Esophagus squamous epithelium (tissue), 5 donors: ENCODE results near the gene WWC1. TPM values are rescaled to one million over a fixed set of nuclear protein-coding genes. Genes with fewer than 3 reads are reported as not detected.

Experiments
- DNase-seq: peaks from one replicate; lab custom pipeline; 2025; lab: John Stamatoyannopoulos, UW
- H3K27ac ChIP-seq, 4 donors: fragments of 200-600 bp; sonication (generic); one replicate each; pipeline ENCODE4 v1.5.1; 2016 to 2019; ENCODE audit warnings: mild to moderate bottlenecking in 1 of 4
- H3K27me3 ChIP-seq, 4 donors: fragments of 200-600 bp; sonication (generic); 1 replicate in 3 of 4; 2 replicates in 1 of 4; pipeline versions ENCODE4 v1.5.1 to v1.6.0; 2017 to 2021; ENCODE audit warnings: antibody characterized with exemption in 1 of 4
- H3K36me3 ChIP-seq, 3 donors: fragments of 200-600 bp; sonication (generic); one replicate each; pipeline ENCODE4 v1.5.1; 2016 to 2019
- H3K4me1 ChIP-seq, 3 donors: fragments of 200-600 bp; sonication (generic); one replicate each; pipeline ENCODE4 v1.5.1; 2017 to 2019
- H3K4me3 ChIP-seq, 4 donors: fragments of 200-600 bp; sonication (generic); 1 replicate in 3 of 4; 2 replicates in 1 of 4; pipeline ENCODE4 v1.5.1; 2016 to 2019; ENCODE audit warnings: mild to moderate bottlenecking in 2 of 4, moderate library complexity in 1 of 4
- H3K9me3 ChIP-seq, 3 donors: fragments of 200-600 bp; sonication (generic); one replicate each; pipeline ENCODE4 v1.5.1; 2016 to 2019
- CTCF ChIP-seq, 6 experiments: fragments of 450-650 bp in 4 of 6; fragments of 200-600 bp in 2 of 6; sonication (generic) in 2 of 6; IDR thresholded peaks; one replicate each; pipeline ENCODE4 v1.5.1; 2016 to 2019; ENCODE audit warnings: antibody characterized with exemption in 6 of 6, mild to moderate bottlenecking in 4 of 6, moderate library complexity in 4 of 6
- POLR2A ChIP-seq, 4 donors: fragments of 450-650 bp; IDR thresholded peaks; one replicate each; pipeline ENCODE4 v1.6.1; 2017; ENCODE audit warnings: antibody characterized with exemption in 4 of 4, mild to moderate bottlenecking in 4 of 4, moderate library complexity in 3 of 4
- WGBS, 2 donors: methylation state at CpG; one replicate each; pipeline ENCODE4 v1.1.5; 2018; 5-methylcytosine and 5-hydroxymethylcytosine counted together
- intact Hi-C: fragments of 100-400 bp; cut with DNase I; formaldehyde crosslinking; loops from one replicate; pipeline ENCODE4 v1.15.0; 2022
- total RNA-seq, 4 donors: library from RNA; depleted of rRNA; stranded (reverse); fragments of >200 nt; gene quantifications; one replicate each; pipeline ENCODE4 v1.1.0, GENCODE V29; 2016
- donor health status: DM: yes; HTN: yes; CAD: no.

Gene WWC1
- total RNA-seq, 4 donors from 2014 or later: 14.4 to 25.0 (median 16.1) TPM

- H3K4me1 ChIP-seq: no peaks in the 10 kb centered on the region
- H3K9me3 ChIP-seq: no peaks in the 10 kb centered on the region
- no peak overlapping the region for H3K4me3 ChIP-seq
- H3K27me3 ChIP-seq: no peaks in the 10 kb centered on the region
- H3K27ac ChIP-seq: no peak overlapping the region
- WGBS, 2 donors: 64 to 71% methylated on average over 3 of the region's 3 CpGs
- DNase-seq: no peak
- no peaks in the 10 kb centered on the region for H3K36me3 ChIP-seq
- no peak for TF ChIP-seq POLR2A (IDR thresholded peaks at IDR 0.05)
- intact Hi-C loops: no loop called here
Measured at GRCh38 chr5:168479166-168479565, 187.7 kb downstream of the WWC1 start.

GRCh38 chr5:168480601-168481000, 189.2 kb downstream of the WWC1 start:
- H3K4me3 ChIP-seq: no peak overlapping the region
- TF ChIP-seq POLR2A (IDR thresholded peaks at IDR 0.05): no peak
- TF ChIP-seq CTCF (IDR thresholded peaks at IDR 0.05): no peak
- 72 to 86% methylated on average over 3 of the region's 3 CpGs for WGBS, 2 donors
- no peaks in the 10 kb centered on the region for H3K27me3 ChIP-seq
- H3K9me3 ChIP-seq: no peaks in the 10 kb centered on the region
- no peak overlapping the region for H3K27ac ChIP-seq
- H3K36me3 ChIP-seq: no peaks in the 10 kb centered on the region
- H3K4me1 ChIP-seq: no peaks in the 10 kb centered on the region
- DNase-seq: no peak
- intact Hi-C loops: loop anchor here (10.0 kb wide), 1 partner anchor 206 kb away; no protein-coding TSS in a partner anchor

GRCh38 chr5:168481330-168481788, 189.9 kb downstream of the WWC1 start:
- intact Hi-C loops: loop anchor here (10.0 kb wide), 1 partner anchor 207 kb away; no protein-coding TSS in a partner anchor
- Histone ChIP-seq H3K4me1 (peaks cover 0 to 6% (median 0%) of the 10 kb centered on the region in 3 donors), H3K36me3 (no peaks in the 10 kb centered on the region), H3K27me3 (no peaks in the 10 kb centered on the region), H3K4me3 (no peak overlapping the region), H3K9me3 (no peaks in the 10 kb centered on the region), H3K27ac (no peak overlapping the region)
- no peak for DNase-seq
- no peak for TF ChIP-seq CTCF (IDR thresholded peaks at IDR 0.05)
- TF ChIP-seq POLR2A (IDR thresholded peaks at IDR 0.05): no peak
- WGBS, 2 donors: 27 to 47% methylated on average over 4 of the region's 4 CpGs

- no peak for TF ChIP-seq POLR2A (IDR thresholded peaks at IDR 0.05)
- TF ChIP-seq CTCF (IDR thresholded peaks at IDR 0.05): no peak
- Histone ChIP-seq H3K4me1 (peaks cover 3 to 12% (median 5%) of the 10 kb centered on the region in 3 donors), H3K9me3 (no peaks in the 10 kb centered on the region), H3K36me3 (no peaks in the 10 kb centered on the region), H3K27me3 (no peaks in the 10 kb centered on the region), H3K4me3 (no peak overlapping the region), H3K27ac (no peak overlapping the region)
- no peak for DNase-seq
- 61 to 76% methylated on average over 3 to 5 of the region's 5 CpGs for WGBS, 2 donors
- intact Hi-C loops: loop anchor here (10.0 kb wide), 1 partner anchor 208 kb away; no protein-coding TSS in a partner anchor
Measured at GRCh38 chr5:168482361-168482760, 190.9 kb downstream of the WWC1 start.

- Histone ChIP-seq H3K27ac (peak within 1 kb of the TSS; percentile 69 to 89 (median 84)), H3K9me3 (no peaks in the 10 kb centered on the region), H3K4me3 (peak within 1 kb of the TSS; percentile 72 to 95 (median 94)), H3K36me3 (peaks cover 4 to 35% (median 25%) of the 10 kb centered on the region in 3 donors), H3K4me1 (peaks cover 5 to 21% (median 10%) of the 10 kb centered on the region in 3 donors), H3K27me3 (no peaks in the 10 kb centered on the region)
- TF ChIP-seq CTCF (IDR thresholded peaks at IDR 0.05) (peak; percentile 81 to 98 (median 92)), POLR2A (IDR thresholded peaks at IDR 0.05) (peak in 3 of 4 donors; percentile 70 to 81 (median 77))
- intact Hi-C loops: loop anchor here (10.0 kb wide), 1 partner anchor 212 kb away; no protein-coding TSS in a partner anchor
- peak; percentile 22 for DNase-seq
- WGBS, 2 donors: 0% methylated on average over 12 to 15 of the region's 40 CpGs
Measured at GRCh38 chr5:168486136-168486879, 194.9 kb downstream of the WWC1 start, which contains the start of gene RARS1. RARS1 (plus strand) TSS chr5:168486471; CDS start chr5:168486499, 28 bp downstream.
